ENCODE data around the gene DBP.
A peak's percentile ranks its signal among the peaks of the same experiment; 100 is the strongest.

Gene DBP

GRCh38 chr19:48635966-48636858 lies 967 bp downstream of the DBP start:
- peak overlapping the region; percentile 94 for H3K27ac ChIP-seq (ENCODE audit: low read length)
- H3K27me3 ChIP-seq (ENCODE audit: low read depth, low read length) = no peaks in the 10 kb centered on the region
- peak overlapping the region; percentile 85 for H3K4me2 ChIP-seq (ENCODE audit: low read length)
- no peak overlapping the region for H2AFZ ChIP-seq (ENCODE audit: low read depth, low read length)
- no peaks in the 10 kb centered on the region for H3K9me3 ChIP-seq (ENCODE audit: insufficient read depth, low read length)
- TF ChIP-seq EZH2phosphoT487 (IDR thresholded peaks at IDR 0.05; ENCODE audit: low read depth) (no peak), CTCF (IDR thresholded peaks at IDR 0.05; ENCODE audit: low read depth, low read length) (no peak)
- H3K36me3 ChIP-seq (replicated peaks; ENCODE audit: low read depth, low read length) = no peaks in the 10 kb centered on the region
- peaks cover 16% of the 10 kb centered on the region for H3K79me2 ChIP-seq (ENCODE audit: low read length)
- H4K20me1 ChIP-seq (ENCODE audit: insufficient read depth, low read length) = no peaks in the 10 kb centered on the region
- H3K9ac ChIP-seq (ENCODE audit: low read length) = peak overlapping the region; percentile 85
- H3K4me3 ChIP-seq (ENCODE audit: low read length) = peak overlapping the region; percentile 77
- H3K4me1 ChIP-seq (ENCODE audit: low read length) = peaks cover 45% of the 10 kb centered on the region

GRCh38 chr19:48635263-48635965 lies 1.8 kb downstream of the DBP start:
- H4K20me1 ChIP-seq (ENCODE audit: insufficient read depth, low read length) = no peaks in the 10 kb centered on the region
- TF ChIP-seq EZH2phosphoT487 (IDR thresholded peaks at IDR 0.05; ENCODE audit: low read depth) = no peak
- no peak for TF ChIP-seq CTCF (IDR thresholded peaks at IDR 0.05; ENCODE audit: low read depth, low read length)
- H3K36me3 ChIP-seq (replicated peaks; ENCODE audit: low read depth, low read length) = peaks cover 5% of the 10 kb centered on the region
- H3K4me2 ChIP-seq (ENCODE audit: low read length) = peak overlapping the region; percentile 95
- H3K9me3 ChIP-seq (ENCODE audit: insufficient read depth, low read length) = no peaks in the 10 kb centered on the region
- peak overlapping the region; percentile 76 for H3K27ac ChIP-seq (ENCODE audit: low read length)
- peaks cover 45% of the 10 kb centered on the region for H3K4me1 ChIP-seq (ENCODE audit: low read length)
- no peaks in the 10 kb centered on the region for H3K27me3 ChIP-seq (ENCODE audit: low read depth, low read length)
- peaks cover 16% of the 10 kb centered on the region for H3K79me2 ChIP-seq (ENCODE audit: low read length)
- no peak overlapping the region for H2AFZ ChIP-seq (ENCODE audit: low read depth, low read length)
- H3K9ac ChIP-seq (ENCODE audit: low read length) = peak overlapping the region; percentile 85
- H3K4me3 ChIP-seq (ENCODE audit: low read length) = peak overlapping the region; percentile 77

- H3K36me3 ChIP-seq (replicated peaks; ENCODE audit: low read depth, low read length) = peaks cover 13% of the 10 kb centered on the region
- peaks cover 16% of the 10 kb centered on the region for H3K79me2 ChIP-seq (ENCODE audit: low read length)
- peaks cover 45% of the 10 kb centered on the region for H3K4me1 ChIP-seq (ENCODE audit: low read length)
- H3K9ac ChIP-seq (ENCODE audit: low read length) = peak overlapping the region; percentile 83
- no peaks in the 10 kb centered on the region for H3K9me3 ChIP-seq (ENCODE audit: insufficient read depth, low read length)
- no peak for TF ChIP-seq CTCF (IDR thresholded peaks at IDR 0.05; ENCODE audit: low read depth, low read length)
- peak overlapping the region; percentile 77 for H3K4me3 ChIP-seq (ENCODE audit: low read length)
- no peaks in the 10 kb centered on the region for H3K27me3 ChIP-seq (ENCODE audit: low read depth, low read length)
- H3K4me2 ChIP-seq (ENCODE audit: low read length) = peak overlapping the region; percentile 95
- H3K27ac ChIP-seq (ENCODE audit: low read length) = peak overlapping the region; percentile 76
- H2AFZ ChIP-seq (ENCODE audit: low read depth, low read length) = peak overlapping the region; percentile 30; the same call in 1 of the 2 replicates
- H4K20me1 ChIP-seq (ENCODE audit: insufficient read depth, low read length) = no peaks in the 10 kb centered on the region
These were observed 2.5 kb downstream of the DBP start for GRCh38 chr19:48634424-48635262.
